ENCODE measurements around the gene AKAP13. TPM values are rescaled to one million over a fixed set of nuclear protein-coding genes. Genes with fewer than 3 reads are reported as not detected.
"Not testable (repeated sequence)": the region's sequence is repeated elsewhere in the genome, so short reads cannot be mapped to it uniquely, and the experiment has no call there.

The AKAP13 gene
- polyA plus RNA-seq, 5 donors, result 73.8 to 98.5 (median 87.9) TPM

DNA sequence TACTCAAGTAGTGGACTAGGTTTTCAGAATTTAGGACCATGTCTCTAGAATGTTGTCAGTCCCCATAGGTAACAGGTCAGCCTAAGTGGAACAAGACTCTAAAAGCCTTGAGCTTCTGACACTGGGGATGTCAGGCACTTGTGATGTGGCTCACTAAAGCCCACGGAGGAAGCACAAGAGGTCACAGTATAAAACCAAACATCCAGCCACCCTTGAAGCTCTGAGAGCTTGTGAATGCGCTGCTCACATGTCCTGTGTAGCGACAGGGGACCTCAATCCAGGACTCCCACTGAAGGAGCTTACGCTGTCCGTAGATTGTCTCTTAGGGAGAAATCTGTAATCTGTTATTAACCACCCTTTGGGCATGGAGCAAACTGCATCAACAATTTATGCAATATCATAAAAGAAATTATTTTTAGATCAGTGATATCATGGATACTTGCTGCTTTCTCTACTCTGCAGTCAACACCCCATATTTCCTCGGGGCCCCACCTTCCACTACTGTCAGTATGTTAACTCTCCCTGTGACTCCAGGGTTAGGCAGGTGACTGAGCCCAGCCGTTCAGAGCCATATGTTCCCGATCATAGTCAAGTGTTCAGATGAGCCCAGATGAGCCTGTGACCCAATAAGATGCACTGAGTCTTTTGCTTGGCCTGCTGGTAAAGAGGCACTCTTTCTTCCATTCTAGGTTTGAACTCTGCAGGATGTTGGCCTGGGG is 32.2 kb upstream of the AKAP13 start:
- not testable (repeated sequence) for DNase-seq

DNA sequence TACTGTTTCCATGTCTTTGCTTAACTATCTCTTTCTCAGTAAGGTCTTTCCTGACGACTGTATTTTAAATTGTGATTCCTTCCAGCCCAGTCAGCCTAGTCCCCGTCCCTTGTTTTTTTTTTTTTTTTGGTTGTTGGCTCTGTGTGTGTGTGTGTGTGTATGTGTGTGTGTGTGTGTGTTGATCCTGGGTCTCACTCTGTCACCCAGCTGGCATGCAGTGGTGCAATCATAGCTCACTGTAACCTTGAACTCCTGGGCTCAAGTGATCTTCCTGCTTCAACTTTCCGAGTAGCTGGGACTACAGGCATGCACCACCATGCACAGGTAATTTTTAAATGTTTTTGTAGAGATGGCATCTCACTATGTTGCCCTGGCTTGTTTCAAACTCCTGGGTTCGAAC is 31.3 kb upstream of the AKAP13 start:
- DNase-seq, result not testable (repeated sequence)

DNA sequence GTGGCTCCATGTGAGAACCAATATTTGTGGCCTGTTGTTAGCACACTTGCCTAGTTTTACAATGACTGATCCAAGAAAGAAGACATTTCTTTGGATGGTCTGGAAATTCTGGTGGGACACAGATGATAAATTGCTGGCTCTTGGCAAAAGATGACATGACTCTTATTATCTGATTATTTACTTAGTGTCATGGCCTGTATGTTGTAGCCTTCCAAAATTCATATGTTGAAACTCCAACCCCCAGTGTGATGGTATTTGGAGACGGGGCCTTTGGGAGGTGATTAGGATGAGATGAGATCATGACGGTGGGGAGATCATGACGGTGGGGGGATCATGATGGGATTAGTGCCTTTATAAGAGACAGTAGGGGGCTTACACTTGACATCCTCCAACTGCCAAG is 30.0 kb upstream of the AKAP13 start:
- DNase-seq, result no peak

DNA sequence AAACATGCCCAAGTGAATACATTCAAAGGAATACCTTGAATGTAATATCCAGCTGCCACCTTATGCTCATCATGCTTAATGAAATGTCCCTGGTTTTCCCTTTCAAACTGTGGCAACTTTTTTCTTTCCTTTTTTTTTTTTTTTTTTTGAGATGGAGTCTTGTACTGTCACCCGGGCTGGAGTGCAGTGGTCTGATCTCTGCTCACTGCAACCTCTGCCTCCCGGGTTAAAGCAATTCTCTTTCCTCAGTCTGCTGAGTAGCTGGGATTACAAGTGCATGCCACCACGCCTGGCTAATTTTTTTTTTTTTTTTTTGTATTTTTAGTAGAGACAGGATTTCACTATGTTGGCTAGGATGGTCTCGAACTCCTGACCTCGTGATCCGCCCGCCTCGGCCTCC is 28.9 kb upstream of the AKAP13 start:
- DNase-seq, result not testable (repeated sequence)

DNA sequence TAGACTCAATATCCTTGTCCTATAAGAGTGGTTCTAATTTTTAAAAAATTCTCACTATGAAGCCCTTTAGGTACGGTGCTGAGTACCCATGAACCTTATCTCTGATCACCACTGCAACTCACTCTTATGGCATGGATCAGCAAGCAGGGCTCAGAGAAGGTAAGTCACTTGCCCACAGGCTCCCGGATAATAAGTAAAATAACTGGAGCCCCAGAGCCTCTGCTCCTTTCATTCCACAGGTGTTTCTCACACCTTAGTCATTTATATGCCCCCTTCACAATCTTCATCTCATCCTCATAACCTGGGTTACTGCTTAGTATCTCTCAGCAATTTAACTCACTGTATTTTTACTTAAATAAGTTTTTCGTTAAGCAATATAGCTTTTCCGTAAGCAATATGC is 28.4 kb upstream of the AKAP13 start:
- no peak for DNase-seq

DNA sequence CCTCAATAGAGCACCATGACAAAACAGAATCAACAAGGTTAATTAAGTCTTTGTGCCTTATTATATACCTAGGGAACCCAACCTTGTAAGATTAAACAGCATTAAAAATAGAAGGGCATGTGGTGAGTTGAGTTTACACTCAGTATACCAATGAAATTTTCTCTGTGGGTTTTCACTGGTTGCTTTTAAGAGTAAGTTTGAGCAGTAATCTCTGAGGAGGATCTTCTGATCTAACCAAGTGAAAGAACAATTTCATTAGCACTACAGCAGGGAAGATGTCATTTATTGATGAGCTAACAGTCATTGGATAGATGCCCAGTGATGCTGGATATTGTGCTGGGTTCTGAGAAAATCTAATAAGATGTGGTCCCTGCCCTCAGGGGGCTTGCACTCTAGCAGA is 26.9 kb upstream of the AKAP13 start:
- DNase-seq, result no peak

DNA sequence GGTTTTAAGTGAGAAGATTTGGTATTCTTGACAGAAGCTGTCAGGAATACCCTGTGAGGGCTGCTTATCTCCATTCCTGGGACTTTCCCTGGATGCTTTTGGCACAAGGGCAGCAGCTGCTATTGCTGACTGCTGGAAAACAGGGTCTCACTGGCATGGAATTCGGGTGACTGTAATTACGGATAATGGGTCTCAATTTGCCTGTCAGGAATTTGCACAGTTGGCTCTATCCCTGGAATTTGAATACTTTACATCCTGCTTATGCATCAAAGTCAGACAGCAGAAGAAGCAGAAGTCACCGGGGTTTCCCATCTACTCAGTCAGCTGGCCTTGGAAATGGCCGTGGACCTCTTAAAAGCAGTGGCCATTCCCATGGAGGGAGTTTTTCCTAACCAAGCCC is 25.9 kb upstream of the AKAP13 start:
- DNase-seq, result no peak

DNA sequence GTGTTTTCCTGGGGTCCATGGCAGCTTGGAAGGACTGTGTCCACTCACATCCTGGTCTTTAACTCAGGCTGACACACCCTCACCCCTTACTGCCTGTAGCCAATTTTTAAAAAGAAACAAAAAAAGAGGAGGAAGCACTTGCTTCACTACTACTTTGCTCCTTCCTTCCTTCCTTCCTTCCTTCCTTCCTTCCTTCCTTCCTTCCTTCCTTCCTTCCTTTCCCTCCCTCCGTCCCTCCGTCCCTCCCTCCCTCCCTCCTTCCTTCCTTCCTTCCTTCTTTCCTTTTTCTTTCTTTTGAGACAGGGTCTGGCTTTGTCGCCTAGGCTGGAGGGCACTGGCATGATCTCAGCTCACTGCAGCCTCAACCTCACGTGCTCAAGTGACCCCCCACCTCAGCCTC is 25.5 kb upstream of the AKAP13 start:
- no peak for DNase-seq

DNA sequence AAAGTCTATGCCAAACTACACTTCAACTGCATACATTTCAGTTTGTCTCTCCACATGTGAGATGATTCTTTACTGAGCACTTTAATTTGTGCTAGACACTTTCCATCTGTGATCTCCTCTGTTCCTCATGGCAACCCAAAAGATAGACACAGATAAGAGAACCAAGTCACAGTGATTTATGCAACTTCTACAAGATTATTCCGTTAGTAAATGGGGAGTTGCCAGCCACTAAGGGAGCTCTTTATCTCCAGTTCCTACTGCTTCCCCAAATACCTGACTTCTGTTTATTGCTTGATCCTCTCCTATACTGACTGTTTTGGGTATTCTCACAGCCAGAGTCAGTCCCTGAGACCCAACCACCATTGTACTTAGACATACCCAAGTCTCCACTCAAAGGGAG is 24.1 kb upstream of the AKAP13 start:
- no peak for DNase-seq

DNA sequence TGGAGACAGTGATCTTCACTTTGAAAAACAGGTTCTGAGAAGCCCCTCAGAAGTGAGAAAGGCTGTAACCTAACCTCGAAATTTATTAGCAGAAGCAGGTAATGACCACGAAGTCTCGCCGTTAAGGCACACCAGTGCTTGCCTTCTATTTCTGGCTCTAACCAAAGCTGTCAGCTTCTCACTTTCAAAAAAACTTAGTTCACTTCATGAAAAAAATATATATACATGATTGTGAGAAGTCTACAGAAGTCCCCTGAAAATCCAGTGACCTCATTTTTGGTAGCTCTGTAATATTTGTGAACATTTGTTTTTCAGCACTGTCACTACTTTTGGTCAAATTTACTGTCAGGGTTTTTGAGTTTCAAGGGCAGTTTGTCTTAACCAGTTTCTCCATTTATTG is 19.1 kb upstream of the AKAP13 start:
- no peak for DNase-seq

DNA sequence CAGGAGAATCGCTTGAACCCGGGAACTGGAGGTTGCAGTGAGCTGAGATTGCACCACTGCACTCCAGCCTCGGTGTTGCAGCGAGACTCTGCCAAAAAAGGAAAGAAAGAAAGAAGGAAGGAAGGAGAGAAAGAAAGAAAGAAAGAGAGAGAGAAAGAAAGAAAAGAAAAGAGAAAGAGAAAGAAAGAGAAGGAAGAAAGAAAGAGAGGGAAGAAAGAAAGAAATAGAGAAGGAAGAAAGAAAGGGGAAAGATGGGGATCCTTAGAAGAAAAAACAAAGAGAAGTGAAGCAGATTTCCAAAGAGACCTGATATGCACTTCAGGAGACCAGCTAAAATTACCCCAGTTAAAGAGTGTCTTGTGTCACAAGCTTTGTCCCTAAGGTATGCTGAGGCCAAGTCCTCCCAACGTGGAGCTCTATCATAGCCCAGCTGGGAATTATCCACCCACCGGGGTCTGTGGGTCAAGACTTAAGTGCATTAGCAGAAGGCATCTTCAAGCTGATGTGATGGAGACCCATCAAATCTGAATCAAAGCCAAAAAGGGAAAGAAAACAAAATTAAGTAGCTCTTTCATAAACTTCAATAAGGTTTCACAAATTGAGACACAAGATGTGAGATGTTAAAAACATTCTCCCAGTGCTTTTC is 17.8 kb upstream of the AKAP13 start:
- no peak for DNase-seq

DNA sequence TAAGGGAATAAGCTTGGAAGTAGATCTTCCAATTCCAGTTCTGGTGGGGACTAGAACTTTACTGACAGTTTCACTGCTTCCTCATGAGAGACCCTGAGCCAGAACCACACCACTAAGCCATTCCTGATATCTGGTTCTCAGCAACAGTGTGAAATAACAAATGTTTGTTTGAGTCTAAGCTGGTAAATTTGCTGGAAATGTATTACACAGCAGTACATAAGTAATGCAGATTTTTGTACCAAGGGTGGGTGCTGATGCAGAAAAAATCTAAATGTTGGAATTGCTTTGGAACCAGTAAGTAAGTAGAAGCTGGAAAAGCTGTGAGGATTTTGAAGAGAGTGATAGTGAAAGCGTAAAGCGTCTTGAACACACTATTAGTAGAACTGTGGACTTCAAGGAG is 14.4 kb upstream of the AKAP13 start:
- no peak for DNase-seq

DNA sequence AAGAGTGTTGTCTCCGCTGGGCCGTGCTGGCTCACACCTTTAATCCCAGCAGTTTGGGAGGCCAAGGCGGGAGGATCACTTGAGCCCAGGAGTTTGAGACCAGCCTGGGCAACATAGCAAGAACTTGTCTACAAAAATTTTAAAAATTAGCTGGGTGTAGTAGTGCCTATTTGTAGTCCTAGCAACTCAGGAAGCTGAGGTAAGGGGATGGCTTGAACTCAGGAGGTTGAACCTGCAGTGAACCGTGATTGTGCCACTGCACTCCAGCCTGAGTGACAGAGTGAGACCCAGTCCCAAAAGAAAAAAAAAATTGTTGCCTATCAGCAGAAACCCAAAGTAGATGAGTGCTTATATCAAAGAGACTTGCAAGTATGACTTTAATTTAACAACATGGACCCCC is 12.7 kb upstream of the AKAP13 start:
- DNase-seq, result no peak

DNA sequence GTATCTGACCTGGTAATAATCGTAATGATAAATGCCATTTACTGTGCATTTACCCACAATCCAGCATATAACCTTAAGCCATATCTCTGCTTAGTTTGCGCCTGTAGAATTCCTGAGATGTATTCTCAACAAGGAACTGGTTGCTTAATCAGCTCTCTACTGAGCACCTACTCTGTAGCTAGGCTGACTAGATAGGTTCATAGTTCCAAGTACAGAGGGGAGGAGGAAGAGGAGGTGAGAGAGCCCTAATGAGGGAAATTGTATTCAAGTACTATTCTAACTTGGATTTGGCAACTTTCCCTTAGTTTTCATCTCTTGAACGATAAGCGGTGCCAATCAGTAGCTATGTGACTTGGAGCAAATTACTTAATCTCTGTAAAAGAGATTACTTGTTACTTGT is 5.6 kb upstream of the AKAP13 start:
- no peak for DNase-seq

DNA sequence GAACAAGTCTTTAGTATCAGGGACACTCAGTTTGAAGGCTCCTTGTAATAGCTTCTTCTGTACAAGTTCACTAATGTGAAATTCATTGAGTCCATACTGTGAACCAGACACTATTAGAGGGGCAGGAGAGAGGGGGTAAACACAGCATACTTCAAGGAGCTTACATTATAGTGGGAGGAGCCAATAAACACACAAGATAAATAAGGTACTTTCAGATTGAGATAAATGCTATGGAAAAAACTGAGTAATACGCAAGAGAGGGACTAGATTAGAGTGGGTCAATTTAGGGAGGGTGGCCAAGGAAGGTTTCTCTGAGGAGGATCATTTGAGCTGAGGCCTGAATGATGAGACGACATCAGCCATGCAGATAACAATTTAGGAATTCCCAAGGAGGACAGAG is 3.1 kb upstream of the AKAP13 start:
- DNase-seq, result no peak

DNA sequence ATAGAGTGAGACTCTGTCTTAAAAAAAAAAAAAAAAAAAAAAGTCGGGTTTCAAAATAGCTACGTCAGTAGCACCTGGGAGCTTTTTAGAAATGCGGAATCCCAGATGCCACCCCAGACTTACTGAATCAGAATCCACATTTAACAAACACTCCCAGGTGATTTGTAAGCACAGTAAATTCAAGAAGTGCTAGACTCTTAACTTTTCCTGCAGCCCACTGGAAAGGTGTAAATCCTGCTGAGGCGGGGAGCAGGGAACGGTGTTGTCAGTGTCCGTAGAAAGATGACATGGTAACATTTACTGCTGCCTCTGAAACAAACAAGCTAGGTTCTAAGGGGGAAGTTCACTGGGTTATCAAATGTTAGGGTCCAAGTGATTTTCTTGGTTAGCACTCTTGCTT is 2.4 kb upstream of the AKAP13 start:
- DNase-seq, result no peak

DNA sequence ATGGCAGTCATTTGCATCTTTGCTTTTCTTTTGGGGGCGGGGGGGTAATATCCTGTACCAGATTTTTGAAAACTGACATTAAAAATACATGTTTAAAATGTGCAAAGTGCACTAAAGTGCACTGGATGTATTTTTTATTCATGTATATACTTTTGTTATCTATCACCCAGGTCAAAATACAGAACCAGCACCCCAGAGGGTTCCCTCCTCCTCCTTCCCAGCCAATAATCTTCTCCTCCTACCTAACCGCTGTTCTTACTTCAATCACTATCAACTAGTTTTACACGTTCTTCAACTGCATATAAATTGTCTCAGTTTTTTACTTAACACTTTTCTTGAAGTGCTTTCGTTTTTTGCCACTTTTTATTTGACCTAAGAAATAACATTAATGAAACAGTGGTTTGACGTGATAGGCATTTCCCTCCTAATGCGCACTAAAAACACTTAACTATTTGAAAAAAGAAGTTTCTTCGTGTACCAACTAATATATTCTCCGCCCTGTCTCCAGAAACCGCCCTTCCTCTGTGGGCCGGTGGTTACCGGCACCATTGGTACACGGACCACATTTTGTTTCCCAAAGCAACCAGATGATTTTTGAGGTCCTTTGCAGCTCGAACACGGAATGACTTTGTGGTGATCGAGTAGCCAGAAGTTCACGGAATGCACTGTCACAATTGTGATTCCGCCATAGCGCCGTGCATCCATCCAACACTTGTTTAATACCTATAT is 836 bp upstream of the AKAP13 start:
- no peak for DNase-seq

DNA sequence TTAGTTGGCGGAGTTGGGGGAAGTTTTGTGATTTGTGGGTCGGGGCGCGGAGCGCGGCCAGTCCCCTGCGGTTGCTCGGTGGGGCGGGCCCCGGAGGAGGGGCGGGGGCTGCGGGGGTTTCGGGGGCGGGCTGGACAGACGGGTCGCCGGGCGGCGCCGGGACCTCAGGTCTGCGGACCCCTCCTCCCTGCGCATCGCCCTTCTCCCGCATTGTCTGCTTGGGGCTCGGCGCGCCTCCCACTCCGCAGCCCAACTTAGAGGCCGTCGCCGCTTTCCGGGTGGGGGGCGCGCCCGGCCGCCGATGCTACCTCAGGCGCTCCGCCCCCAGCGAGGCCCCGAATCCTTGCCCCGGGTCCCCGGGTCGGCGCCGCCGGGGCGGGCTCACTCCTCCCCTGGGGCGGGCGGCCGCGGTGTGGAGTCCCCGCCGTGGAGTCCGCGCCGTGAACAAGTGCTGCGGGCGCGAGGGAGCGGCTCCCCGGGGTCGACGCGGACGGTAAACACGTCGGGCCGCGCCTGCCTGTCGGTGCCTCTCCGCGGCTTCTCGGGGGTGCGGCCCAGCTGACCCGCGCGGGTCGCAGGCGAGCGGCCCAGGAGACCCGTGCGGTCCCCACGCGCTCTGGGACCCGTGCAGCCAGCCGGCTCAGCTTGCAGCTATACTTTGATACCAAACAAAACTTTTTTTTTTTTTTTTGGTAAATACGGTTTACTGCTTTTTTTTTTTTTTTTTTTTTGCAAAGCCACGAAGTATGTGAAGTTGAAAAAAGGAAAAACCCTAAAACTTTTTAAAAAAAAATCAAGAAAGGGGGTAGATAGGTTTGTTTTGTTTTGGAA is 624 bp downstream of the AKAP13 start:
- DNase-seq, result peak; percentile 36 to 47

DNA sequence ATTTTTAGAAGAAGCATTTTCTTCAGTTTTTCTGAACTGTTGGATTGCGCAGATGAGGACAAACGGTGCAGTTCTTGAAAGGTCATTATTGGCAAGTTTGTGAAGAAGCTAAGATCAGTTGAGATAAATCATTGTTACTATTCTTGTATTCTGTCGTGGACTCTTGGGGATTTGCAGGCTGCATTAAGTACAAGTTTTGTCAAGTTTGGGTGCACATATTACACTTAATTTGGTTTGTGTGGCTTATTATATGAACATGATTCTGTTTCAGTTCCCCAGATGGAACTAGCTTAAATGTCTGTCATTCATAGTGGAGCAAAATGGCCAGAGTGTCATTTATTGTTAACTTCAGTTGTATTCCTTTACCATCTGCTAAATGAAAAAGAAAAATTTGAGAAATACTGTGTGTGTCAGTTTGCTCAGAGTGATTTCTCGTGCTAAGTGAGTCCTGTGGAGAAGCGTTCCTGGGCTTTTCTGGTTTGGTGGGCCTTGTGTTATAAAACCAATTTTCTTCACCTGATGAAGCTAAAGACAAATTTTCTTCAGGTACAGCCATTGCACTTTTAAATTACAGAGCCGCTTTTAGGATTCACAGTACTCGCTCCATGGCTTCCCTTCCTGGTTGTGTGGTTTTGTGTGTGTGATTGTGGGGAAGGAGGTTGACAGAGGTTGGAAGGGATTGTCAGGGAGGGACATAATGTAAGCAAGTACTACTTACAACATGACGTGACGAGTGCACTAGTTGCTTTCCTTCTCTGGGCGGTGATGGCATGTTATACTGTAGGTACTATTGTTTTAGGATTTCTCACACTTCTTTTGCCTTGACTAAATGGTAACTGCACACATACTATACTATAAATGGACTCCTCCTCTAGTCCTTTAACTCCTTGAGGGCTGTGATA is 1.7 kb downstream of the AKAP13 start:
- DNase-seq, result no peak

DNA sequence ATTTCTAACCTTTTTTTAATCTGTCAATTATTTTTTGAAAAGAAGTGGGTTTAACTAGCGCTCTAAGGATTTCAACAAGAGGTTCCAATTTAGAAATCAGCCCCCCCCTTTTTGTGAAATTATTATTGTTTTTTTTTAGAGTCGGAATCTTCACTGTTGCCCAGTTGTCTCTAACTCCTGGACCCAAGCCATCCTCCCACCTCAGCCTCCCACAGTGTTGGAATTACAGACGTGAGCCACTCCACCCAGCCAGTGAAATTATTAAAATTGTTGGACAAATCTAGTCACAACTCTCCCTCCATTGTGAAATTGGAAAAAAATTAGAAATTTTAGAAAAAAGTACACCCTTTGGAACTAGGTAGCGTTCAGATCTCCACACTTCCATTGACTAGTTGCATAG is 2.5 kb downstream of the AKAP13 start:
- DNase-seq, result no peak

DNA sequence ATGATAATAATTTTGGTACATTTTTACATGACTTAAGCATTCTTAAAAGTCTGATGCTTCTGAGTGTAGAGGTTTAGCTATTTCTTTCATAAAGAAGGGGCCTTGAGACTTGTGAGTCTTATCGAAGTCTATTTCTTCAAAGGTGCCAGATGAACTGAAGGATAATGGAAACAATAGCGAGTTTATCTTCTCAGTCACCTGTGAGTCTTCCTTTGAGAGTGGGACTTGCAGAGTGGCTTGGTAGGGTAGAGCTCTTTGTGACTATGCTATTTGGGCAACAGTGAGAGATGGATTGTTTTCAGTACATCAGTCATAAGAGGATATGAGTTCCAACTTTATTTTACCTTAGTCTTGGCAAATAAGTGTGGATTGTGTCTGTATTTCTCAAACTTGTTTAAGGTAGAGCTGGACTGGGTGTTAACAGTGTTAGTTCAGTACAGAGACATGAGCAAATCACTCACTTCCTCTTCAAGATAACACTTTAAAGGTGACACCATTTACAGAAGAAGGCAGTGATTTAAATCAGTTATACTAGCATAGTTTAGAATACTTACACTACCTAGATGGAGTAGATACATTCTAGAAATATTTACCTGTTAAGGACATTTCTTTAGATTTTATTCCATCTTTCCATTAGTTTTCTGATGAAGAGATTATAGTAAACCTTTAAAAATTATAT is 3.2 kb downstream of the AKAP13 start:
- DNase-seq, result no peak
